HG03135 (cell line): ENCODE results near the gene GNAO1.

Experiments
- ATAC-seq: cut with Tn5 transposase; IDR thresholded peaks from one replicate; pipeline ENCODE4 v1.9.1; 2021; ENCODE audit warnings: mild to moderate bottlenecking, moderate library complexity; ENCODE audit not compliant: unreplicated experiment

The GNAO1 gene

GRCh38 chr16:56282451-56282850, 91.2 kb downstream of the GNAO1 start:
- ATAC-seq = no peak

- ATAC-seq = no peak
These were observed 93.2 kb downstream of the GNAO1 start for GRCh38 chr16:56284521-56284920.

- ATAC-seq = no peak
These were observed 95.5 kb downstream of the GNAO1 start for GRCh38 chr16:56286809-56287208.

- ATAC-seq = no peak
These were observed 96.7 kb downstream of the GNAO1 start for GRCh38 chr16:56288019-56288418.

- no peak for ATAC-seq
These were observed 98.1 kb downstream of the GNAO1 start for GRCh38 chr16:56289416-56289815.

- no peak for ATAC-seq
These were observed 98.6 kb downstream of the GNAO1 start for GRCh38 chr16:56289862-56290261.

GRCh38 chr16:56294014-56294413, 102.7 kb downstream of the GNAO1 start:
- ATAC-seq = no peak

- ATAC-seq = no peak
These were observed 103.3 kb downstream of the GNAO1 start for GRCh38 chr16:56294579-56294978.

- ATAC-seq = no peak
These were observed 103.9 kb downstream of the GNAO1 start for GRCh38 chr16:56295059-56295665.

GRCh38 chr16:56295739-56296527, 104.6 kb downstream of the GNAO1 start:
- no peak for ATAC-seq

GRCh38 chr16:56297684-56298083, 106.4 kb downstream of the GNAO1 start:
- ATAC-seq = no peak

GRCh38 chr16:56298116-56298515, 106.8 kb downstream of the GNAO1 start:
- ATAC-seq = no peak

GRCh38 chr16:56298948-56299596, 107.8 kb downstream of the GNAO1 start:
- no peak for ATAC-seq

- ATAC-seq = no peak
These were observed 108.9 kb downstream of the GNAO1 start for GRCh38 chr16:56300242-56300623.

- no peak for ATAC-seq
These were observed 109.9 kb downstream of the GNAO1 start for GRCh38 chr16:56300891-56301850.

GRCh38 chr16:56302506-56302905, 111.2 kb downstream of the GNAO1 start:
- ATAC-seq = no peak

GRCh38 chr16:56303066-56303715, 111.9 kb downstream of the GNAO1 start:
- no peak for ATAC-seq

GRCh38 chr16:56303880-56304279, 112.6 kb downstream of the GNAO1 start:
- no peak for ATAC-seq

- ATAC-seq = no peak
These were observed 114.8 kb downstream of the GNAO1 start for GRCh38 chr16:56305956-56306565.
